ENCODE measurements around the gene RPL36A.

RPL36A gene

DNA sequence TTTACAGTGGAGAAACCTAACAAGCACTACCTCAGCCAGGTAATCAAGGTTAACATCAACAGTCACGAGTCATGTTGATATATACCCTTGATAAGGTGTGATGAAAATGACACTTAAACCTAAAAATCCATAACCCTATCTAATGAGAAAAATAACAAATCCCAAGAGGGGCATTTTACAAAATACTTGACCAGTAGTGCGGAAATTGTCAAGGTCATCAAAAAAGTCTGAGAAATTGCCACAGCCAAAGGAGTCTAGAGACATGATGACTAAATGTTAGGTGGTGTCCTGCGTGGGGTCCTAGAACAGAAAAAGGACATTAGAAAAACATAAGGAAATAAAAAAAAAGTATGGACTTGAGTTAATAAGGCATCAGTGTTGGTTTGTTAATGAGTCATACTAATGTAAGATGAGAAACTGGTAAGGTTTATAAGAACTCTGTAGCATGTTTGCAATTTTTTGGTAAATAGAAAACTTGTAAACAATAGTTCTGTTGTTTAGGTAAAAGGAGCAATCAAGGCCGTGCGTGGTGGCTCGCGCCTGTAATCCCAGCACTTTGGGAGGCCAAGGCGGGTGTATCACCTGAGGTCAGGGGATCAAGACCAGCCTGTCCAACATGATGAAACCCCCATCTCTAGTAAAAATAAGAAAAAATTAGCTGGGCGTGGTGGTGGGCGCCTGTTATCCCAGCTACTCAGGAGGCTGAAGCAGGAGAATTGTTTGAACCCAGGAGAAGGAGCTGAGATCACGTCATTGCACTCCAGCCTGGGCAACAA, 2.9 kb downstream of the RPL36A start:
- no peak for DNase-seq (ENCODE audit: low spot score)

DNA sequence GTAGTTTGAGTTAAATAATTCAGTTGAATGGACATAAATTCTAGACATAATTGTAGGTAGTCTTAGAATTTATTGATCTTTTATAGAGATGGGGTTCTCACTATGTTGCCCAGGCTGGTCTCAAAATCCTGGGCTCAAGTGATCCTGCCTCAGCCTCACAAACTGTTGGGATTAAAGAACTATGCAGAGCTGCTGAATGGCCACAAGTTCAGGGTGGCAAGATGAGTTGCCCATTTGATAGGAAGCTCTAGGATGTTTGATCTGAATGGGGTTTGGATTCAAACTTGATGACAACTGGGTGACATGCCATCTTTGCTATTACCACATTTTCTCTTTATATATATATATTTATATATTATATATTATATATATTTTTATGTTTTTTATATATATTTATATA, 3.6 kb downstream of the RPL36A start:
- no peak for DNase-seq (ENCODE audit: low spot score)

DNA sequence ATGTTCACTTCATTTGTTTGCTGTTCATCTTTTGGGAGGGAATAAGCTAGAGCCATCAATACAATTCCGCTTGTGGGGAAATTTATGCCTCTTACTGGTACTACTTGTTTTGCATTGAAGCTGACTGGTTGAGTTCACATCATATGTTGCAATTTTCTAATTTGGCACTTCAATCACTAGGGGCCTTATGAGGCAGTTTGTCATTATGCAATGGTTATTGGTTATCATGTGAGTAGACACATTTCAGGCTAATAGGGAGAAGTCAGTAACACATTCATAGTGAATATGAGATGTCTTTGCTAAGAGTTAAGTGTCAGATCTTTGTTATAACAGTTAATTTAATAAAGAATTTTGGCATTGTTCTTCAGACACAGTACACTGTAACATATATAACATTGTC, 5.0 kb downstream of the RPL36A start:
- no peak for DNase-seq (ENCODE audit: low spot score)

DNA sequence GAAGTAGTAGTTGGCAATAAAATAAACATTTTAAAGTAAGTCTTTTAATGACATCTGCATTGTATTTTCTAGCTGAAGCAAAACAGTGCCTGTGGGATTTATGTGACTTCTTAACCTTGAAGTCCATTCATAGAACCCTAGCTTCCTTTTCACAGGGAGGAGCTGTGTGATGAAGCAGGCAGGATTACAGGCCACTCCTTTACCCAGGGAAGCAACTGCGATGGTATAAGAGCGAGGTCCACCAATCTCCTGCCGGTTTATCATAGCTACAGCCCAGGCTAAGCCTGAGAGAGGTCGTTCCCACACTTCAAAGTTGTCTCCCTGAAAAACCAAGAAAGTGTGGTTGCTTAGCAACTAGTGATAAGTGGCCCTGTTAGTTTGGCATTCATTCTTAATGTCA, 7.0 kb downstream of the RPL36A start:
- DNase-seq (ENCODE audit: low spot score): no peak

GRCh38 chrX:101398694-101399093, 7.9 kb downstream of the RPL36A start:
- DNase-seq (ENCODE audit: low spot score): no peak

GRCh38 chrX:101399825-101400224, 9.0 kb downstream of the RPL36A start:
- DNase-seq (ENCODE audit: low spot score): no peak

DNA sequence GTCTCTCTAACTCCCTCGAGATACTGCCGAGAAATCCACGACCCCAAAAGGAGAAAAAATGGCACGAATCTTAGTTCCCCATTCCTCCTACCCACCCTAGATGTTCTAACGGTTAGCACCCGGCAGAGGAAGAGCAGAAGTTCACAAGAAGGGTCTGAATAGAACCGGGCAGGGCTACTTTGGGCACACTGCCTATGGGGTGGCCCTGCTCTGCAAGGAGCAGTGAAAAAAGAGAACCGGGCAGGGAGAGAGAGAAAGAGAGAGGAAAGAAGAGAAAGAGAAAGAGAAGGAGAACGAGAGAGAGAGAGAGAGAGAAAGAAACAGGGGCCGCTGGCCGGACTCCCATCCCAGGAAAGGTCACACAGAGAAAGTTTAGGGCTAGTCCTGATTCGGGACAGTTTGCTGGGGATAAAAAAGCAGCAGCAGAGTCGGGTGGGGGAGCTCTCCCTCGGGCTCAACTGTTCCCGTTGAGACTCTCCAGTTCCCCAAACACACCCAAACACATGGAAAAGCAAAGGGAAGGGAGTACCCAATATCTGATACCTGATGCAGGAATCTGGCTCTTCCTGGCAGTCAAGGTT, 16.4 kb downstream of the RPL36A start:
- DNase-seq (ENCODE audit: low spot score): no peak

DNA sequence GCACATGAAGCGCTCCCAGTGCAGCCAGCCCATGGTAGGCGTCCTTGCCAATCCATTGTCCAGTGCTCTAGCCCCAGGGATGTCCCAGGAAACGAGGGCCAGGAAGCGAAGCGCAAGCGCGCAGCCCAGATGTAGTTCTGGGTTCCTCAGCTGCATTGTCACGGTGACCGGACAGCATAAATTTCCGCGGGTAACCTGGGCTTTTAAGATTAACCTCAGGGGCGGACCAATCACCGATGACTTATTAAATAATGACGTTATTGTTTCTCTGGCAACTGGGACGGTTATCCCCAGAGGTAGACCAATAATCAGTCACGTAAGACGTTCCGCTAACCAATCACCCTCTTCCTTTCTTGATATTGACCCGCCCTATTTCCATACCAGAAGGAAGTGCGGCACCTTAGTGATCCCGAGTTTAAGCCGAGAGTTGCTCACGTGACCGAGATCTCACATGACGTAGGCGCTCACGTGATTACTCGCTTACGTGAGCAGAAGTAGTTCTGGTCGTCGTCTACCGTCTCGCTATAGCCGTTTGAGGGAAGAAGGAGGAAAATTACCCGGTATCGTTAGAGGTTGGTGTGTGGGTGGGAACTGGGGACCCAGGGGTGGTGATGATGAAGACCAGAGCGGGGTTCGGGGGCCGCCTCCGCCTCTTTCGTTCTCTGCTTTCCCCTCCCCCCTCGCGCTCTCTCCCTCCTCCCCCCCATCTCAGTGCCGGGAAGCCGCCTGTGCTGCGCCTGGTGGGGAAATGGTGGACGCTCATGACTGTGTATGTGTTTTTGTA, 17.1 kb downstream of the RPL36A start, which contains the start of the genes GLA and HNRNPH2:
Gene GLA (minus strand): TSS at position 178 of the 784 bp plus-strand sequence. CDS start 22 bp downstream, at position 156.
Gene HNRNPH2 (plus strand): TSS at position 475 of the 784 bp plus-strand sequence. CDS start 3,767 bp downstream, outside the sequence.
- peak; percentile 88 for DNase-seq (ENCODE audit: low spot score)

- DNase-seq (ENCODE audit: low spot score): no peak
Measured at GRCh38 chrX:101408532-101408841, 17.7 kb downstream of the RPL36A start.

DNA sequence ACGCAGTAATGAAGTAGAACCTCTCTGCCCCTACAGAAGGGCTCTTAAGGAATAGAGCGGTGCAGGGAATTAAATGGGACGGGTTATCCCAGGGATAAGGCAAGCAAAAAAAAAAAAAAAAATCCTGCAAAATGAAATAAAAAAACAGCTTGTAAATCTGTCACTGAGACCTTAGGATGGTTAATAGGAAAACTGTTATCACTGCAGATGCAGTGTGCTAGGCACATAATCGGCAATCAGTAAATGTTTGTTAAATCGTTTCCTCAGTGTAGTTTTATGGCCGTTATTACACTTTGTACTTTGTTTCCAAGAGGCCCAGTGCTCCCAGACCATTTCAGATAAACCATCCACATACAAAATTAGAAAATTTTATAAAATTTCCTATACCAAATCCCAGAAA, 18.2 kb downstream of the RPL36A start:
- no peak for DNase-seq (ENCODE audit: low spot score)

GRCh38 chrX:101410461-101410860, 19.6 kb downstream of the RPL36A start:
- DNase-seq (ENCODE audit: low spot score): no peak

DNA sequence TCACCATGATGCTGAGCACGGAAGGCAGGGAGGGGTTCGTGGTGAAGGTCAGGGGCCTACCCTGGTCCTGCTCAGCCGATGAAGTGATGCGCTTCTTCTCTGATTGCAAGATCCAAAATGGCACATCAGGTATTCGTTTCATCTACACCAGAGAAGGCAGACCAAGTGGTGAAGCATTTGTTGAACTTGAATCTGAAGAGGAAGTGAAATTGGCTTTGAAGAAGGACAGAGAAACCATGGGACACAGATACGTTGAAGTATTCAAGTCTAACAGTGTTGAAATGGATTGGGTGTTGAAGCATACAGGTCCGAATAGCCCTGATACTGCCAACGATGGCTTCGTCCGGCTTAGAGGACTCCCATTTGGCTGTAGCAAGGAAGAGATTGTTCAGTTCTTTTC, 21.2 kb downstream of the RPL36A start:
- DNase-seq (ENCODE audit: low spot score): no peak

- DNase-seq (ENCODE audit: low spot score): peak; percentile 75
Measured at GRCh38 chrX:101415180-101416145, 24.7 kb downstream of the RPL36A start.

DNA sequence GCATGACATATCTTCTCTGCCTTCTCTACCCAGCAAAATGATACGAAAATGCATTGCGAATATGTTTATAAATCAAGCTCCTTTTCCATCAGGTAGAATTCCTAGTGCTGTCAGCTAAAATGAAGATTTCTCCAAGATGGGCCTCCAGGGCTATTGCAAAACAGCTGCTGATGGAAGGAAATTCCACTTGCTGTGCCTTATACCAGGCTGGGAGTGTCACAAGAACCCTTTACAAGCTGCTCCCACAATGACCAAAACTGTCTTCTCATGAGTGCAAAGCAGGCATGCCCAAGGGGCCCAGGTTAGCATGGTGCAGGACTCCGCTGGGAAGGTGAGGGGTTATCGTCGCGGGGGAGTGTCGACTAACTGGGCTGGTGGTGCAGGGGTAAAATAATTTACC, 25.9 kb downstream of the RPL36A start:
- no peak for DNase-seq (ENCODE audit: low spot score)

- no peak for DNase-seq (ENCODE audit: low spot score)
Measured at GRCh38 chrX:101417190-101417589, 26.4 kb downstream of the RPL36A start.

- no peak for DNase-seq (ENCODE audit: low spot score)
Measured at GRCh38 chrX:101417981-101418841, 27.4 kb downstream of the RPL36A start.

GRCh38 chrX:101419489-101419888, 28.7 kb downstream of the RPL36A start:
- DNase-seq (ENCODE audit: low spot score): no peak

GRCh38 chrX:101427954-101428353, 37.1 kb downstream of the RPL36A start:
- DNase-seq (ENCODE audit: low spot score): no peak

- no peak for DNase-seq (ENCODE audit: low spot score)
Measured at GRCh38 chrX:101429934-101430333, 39.1 kb downstream of the RPL36A start.

- DNase-seq (ENCODE audit: low spot score): no peak
Measured at GRCh38 chrX:101430457-101431078, 39.8 kb downstream of the RPL36A start.
